HFF-Myc (cell line): Measurements from ENCODE around the gene ADAMTS17.
"Not testable (repeated sequence)": the region's sequence is repeated elsewhere in the genome, so short reads cannot be mapped to it uniquely, and the experiment has no call there.

Experiments used
- DNase-seq: peaks from one replicate; pipeline ENCODE4 v3.0.0-alpha.2; 2011; ENCODE audit warnings: low read depth; ENCODE audit errors: extremely low read depth
- H3K4me3 ChIP-seq: replicated peaks from 2 replicates; pipeline ENCODE4 v1.5.1; 2011; ENCODE audit warnings: low read depth, mild to moderate bottlenecking, control low read depth, low read length
- TF ChIP-seq, protein P1 (sequence below): IDR thresholded peaks from 2 replicates; pipeline ENCODE4 v1.5.1; 2012; ENCODE audit warnings: mild to moderate bottlenecking, low read depth, low read length, control low read depth; ENCODE audit errors: missing control alignments

The ADAMTS17 gene

DNA sequence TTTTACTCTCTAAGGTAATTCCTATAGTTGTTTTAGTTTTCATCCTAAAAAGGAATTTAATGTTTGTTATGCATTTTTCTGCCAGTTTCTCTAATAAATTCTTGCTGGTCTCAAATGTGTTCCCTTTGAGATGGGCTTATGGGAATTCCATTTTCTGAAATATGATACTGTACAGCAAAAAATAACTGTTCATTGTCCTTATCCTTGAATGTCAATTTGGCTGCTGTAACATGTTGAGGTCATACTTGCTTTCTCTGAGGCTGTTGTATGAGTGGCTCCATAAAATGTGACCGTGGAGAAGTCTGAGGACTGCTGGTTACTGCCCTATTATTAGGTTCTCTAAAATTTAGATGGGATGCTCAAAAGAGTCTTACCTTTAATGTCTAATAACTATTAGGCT lies 266.5 kb downstream of the ADAMTS17 start:
- H3K4me3 ChIP-seq = no peak overlapping the region
- DNase-seq = no peak
- TF ChIP-seq, protein P1, sequence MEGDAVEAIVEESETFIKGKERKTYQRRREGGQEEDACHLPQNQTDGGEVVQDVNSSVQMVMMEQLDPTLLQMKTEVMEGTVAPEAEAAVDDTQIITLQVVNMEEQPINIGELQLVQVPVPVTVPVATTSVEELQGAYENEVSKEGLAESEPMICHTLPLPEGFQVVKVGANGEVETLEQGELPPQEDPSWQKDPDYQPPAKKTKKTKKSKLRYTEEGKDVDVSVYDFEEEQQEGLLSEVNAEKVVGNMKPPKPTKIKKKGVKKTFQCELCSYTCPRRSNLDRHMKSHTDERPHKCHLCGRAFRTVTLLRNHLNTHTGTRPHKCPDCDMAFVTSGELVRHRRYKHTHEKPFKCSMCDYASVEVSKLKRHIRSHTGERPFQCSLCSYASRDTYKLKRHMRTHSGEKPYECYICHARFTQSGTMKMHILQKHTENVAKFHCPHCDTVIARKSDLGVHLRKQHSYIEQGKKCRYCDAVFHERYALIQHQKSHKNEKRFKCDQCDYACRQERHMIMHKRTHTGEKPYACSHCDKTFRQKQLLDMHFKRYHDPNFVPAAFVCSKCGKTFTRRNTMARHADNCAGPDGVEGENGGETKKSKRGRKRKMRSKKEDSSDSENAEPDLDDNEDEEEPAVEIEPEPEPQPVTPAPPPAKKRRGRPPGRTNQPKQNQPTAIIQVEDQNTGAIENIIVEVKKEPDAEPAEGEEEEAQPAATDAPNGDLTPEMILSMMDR = no peak

DNA sequence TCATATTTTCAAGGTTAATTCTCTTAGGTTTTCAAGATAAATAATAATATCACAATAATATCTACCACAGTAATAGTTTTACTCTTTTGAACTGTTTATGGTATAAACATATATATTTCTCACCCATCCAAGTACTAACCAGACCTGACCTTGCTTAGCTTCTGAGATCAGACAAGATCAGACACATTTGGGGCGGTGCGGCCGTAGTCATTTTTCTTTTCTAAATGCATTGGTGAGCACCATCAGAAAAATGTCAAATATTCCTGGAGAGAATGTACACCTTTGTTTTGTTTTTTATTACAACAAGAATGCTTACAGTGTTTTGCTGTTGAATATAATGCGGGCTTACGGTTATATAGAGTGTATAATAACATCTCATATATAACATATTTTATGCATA lies 267.8 kb downstream of the ADAMTS17 start:
- no peak overlapping the region for H3K4me3 ChIP-seq
- no peak for DNase-seq
- TF ChIP-seq, protein P1 = no peak

DNA sequence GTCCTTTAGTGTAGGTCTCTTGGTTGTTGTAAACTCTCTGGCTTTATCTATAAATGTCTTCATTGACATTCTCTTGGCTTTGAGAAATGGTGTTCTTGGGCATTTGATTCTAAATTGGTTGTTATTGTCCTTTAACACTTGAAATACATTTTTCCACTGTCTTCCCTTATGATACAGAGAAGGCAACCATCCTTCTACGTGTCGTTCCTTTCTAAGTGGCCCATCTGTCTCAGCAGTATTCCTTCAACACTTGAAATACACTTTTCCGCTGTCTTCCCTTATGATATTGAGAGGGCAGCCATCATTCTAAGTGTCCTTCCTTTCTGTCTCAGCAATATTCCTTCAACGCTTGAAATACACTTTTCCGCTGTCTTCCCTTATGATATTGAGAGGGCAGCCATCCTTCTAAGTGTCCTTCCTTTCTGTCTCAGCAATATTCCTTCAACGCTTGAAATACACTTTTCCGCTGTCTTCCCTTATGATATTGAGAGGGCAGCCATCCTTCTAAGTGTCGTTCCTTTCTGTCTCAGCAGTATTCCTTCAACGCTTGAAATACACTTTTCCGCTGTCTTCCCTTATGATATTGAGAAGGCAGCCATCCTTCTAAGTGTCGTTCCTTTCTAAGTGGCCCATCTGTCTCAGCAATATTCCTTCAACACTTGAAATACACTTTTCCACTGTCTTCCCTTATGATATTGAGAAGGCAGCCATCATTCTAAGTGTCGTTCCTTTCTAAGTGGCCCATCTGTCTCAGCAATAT lies 275.1 kb downstream of the ADAMTS17 start:
- not testable (repeated sequence) for H3K4me3 ChIP-seq, DNase-seq

DNA sequence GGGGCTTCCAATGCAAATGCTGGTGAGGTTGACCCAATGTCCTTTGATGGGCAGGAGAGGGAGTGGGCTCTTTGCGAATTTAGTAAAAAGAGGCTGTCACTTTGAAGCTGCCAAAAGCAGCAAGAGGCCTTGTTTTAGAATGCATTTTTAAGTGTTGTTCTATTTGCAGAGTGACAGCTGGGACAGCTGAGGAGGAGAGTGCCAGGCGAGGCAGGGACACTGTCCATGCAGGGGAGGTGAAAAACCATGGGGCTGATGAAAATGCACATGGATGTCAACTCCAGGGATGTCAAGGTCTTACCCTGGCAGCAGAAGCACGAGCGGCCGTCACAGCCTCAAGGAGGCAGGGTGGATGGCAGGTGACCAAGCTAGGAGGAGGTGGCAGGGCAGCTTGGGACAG lies 279.8 kb downstream of the ADAMTS17 start:
- DNase-seq = no peak
- TF ChIP-seq, protein P1 = no peak
- no peak overlapping the region for H3K4me3 ChIP-seq

DNA sequence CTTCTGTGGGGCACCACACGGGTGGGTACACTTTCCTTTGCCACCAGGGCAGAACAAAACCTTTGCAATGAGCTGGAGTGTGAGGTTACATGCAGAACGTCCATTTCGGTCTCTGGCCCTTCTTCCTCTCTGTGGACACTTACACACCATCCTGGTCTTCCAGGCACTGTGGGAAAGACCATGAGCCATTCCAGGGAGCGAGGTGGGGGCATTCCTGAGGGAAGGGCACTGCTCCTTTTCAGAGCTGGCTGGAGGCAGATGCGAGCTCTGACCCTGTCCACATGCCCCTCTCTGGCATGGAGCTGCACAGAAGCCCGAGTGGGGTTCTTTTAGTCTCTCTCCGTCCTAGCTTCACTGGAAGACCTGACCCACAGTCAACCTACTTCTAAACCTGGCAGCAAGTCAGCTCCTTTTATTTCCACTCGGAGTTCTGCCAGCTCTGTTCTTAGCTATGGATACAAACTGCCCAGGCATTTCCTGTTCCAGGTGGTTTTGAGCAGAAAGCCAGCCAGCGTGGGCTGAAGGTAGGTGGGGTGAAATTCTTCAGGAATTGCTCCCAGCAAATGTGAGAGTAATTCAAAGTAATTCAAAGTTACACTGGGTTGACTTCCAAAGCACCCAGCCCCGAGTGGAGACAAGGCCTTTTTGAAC lies 281.4 kb downstream of the ADAMTS17 start:
- TF ChIP-seq, protein P1 = no peak
- no peak for DNase-seq

DNA sequence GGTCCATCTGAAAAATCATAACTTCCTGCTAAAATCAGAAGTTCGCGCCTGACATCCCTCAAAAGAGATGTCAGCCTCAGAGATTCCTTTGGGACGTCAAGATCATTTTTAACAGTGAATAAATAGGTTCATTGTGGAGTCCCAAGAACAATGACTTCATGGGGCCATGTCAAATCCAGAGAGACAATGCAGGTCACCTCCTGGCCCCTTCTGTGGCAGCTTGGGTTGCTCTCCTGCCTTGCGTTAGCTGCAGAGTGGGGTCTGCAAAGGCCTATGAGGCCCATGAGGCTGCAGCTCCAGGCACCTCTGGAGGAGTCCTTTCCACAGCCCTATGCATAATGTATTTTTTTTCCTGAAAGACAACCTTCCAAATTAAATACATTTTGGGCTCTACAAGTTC lies 282.3 kb downstream of the ADAMTS17 start:
- H3K4me3 ChIP-seq = no peak overlapping the region
- TF ChIP-seq, protein P1 = no peak
- no peak for DNase-seq

More for the DNA sequence above, 281.4 kb downstream of the ADAMTS17 start:
- H3K4me3 ChIP-seq = no peak overlapping the region

DNA sequence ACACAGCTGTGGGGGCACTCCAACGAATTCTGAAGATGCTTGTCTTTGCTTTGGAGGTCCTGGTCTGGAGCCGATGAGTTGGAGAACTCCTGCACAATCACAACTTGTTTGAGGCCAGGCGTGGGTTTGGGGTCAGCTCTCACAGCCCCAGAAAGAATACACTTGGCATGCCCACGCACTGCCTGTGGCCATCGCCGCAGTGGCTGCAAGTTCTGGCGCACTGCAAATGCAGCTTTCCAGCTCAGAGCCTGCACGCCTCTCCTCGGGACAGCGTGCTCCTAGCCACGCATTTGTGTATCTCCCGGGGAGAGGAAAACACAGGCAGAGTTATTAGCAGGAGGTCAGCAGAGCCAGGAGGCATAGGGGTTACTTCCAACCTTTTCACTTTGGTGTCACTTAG lies 282.7 kb downstream of the ADAMTS17 start:
- TF ChIP-seq, protein P1 = no peak
- no peak overlapping the region for H3K4me3 ChIP-seq
- no peak for DNase-seq
